HG02943 (cell line): ENCODE results near the gene PTPRT.

Experiments
- ATAC-seq: cut with Tn5 transposase; IDR thresholded peaks from one replicate; pipeline ENCODE4 v1.9.1; 2021; ENCODE audit warnings: mild to moderate bottlenecking, low read depth, moderate library complexity; ENCODE audit not compliant: unreplicated experiment

Gene PTPRT

GRCh38 chr20:42112161-42112560 lies 1077.5 kb downstream of the PTPRT start:
- no peak for ATAC-seq

DNA sequence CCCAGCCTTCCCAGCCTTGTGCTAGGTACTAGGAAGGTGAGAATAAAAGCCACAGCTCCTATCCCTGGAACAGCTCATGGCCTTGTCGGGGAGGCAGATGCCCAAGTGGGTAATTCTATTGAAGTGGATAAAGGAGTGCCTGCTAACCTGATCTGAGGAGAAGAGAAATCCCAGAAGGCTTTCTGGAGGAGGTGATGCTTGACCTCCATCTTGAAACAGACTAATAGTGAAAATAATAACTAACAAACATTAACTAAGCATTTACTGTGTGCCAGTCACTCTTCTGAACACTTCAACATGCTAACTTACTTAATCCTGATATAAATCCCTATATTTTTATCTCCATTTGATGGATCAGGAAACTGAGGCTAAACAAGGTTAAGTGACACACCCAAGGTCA lies 1078.4 kb downstream of the PTPRT start:
- no peak for ATAC-seq

- no peak for ATAC-seq
Observed at GRCh38 chr20:42110301-42110700, 1079.4 kb downstream of the PTPRT start.

DNA sequence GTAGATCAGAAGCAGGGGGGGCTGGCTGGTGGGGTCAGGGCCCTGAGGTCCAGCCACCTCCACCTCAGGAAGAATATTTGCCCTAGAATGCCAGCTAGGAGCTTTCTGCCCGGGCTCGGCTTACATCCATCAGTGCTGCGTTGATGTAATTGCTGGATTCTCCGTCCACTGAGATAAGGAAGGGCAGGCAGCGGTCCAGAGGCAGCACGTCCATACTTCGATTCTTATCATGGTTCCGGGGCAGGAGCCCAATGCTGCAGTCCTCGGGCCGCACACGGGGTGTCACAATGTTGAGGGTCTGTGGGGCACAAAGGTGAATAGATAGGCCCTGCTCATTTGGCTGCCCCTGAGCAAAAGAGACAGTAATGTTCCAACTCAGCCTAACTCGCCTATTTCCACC lies 1087.7 kb downstream of the PTPRT start:
- ATAC-seq = no peak

DNA sequence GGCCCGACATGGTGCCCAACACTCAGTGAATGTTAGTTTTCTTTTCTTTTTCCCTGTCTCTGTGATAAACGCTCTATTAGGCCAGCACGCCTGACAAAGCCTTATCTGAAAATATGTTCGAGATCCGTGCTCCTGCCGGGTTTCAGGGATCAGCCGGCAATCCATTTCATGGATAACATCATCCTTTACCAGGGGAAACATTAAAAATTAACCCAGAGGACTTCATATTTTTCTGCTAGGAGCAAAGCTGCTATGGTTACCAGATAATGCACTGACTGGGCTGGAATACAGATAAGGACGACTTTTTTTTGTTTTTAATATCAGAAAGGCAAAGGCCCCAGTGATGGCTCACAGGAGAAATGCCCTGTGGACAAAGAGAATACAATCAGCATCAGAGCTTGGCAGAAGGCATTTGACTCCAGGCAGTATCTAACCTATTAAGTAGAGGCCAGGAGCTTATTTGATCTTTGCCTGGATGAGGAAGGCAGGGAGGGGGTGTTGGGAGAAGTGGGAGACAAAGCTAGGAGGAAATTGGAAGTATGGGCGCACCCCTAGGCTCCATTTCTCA lies 1089.5 kb downstream of the PTPRT start:
- ATAC-seq = no peak

- no peak for ATAC-seq
Observed at GRCh38 chr20:42099101-42099500, 1090.6 kb downstream of the PTPRT start.

GRCh38 chr20:42098418-42098817 lies 1091.3 kb downstream of the PTPRT start:
- no peak for ATAC-seq

DNA sequence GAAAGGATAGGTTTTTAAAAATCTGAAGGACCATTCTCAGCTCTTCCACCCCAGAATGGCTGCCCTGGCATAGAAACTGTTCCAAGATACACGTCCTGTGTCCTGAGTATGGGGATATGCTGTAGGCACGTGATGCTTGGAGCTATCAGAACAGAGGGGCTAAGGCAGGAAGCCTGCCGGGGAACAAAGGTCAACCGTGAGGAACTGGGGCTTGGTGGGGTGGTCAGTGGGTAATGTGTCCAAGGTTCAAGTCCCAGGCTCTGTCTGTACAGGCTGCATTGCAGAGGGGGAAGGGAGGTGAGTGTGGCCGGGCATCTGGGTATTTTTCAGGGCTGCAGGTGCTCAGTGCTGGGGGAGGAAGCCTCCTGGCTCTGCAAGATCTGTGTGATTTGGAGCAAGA lies 1092.0 kb downstream of the PTPRT start:
- no peak for ATAC-seq

- no peak for ATAC-seq
Observed at GRCh38 chr20:42095221-42095620, 1094.5 kb downstream of the PTPRT start.

- ATAC-seq = no peak
Observed at GRCh38 chr20:42093542-42094440, 1095.9 kb downstream of the PTPRT start.

DNA sequence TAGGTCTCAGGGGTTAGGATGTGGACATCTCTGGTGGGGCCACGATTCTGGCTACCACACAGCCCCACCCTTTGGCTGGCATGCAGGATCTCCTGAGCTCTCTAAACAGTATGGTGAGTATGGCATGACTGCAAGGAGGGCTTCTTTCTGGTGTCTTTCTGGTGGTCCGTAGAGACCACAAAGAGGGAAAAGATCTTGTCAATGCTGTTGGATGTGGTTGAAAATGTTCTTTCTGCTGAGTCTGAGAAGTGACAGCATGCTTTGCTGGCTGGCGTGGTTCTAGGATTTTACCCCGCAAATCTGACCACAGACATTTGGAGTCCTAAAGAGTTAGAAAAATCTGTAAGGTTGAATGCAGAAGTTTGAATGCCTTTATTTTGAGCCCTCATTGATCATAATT lies 1096.7 kb downstream of the PTPRT start:
- no peak for ATAC-seq

DNA sequence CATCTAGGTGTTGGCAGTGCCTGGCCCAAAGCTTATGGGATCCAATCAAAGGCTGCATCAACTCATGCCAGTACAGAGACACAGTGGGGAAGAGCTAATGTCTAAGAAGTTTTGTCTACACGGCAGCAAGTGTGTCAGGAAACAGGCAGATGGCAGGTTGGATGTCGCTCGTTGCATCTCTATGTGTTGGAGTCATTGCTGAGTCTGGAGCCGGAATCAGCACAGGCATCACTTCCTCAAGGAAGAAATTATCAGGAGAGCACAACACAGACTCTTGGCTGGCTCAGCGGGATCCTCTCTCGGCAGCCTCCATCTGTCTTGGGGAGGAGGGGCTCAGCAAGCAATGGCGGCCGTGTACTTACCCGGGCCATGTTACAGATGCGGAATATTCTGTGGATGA lies 1104.3 kb downstream of the PTPRT start:
- ATAC-seq = no peak

GRCh38 chr20:42083280-42083679 lies 1106.4 kb downstream of the PTPRT start:
- ATAC-seq = no peak

- ATAC-seq = no peak
Observed at GRCh38 chr20:42082611-42083010, 1107.1 kb downstream of the PTPRT start.

GRCh38 chr20:42080956-42081355 lies 1108.8 kb downstream of the PTPRT start:
- no peak for ATAC-seq

- ATAC-seq = no peak
Observed at GRCh38 chr20:42074944-42075343, 1114.8 kb downstream of the PTPRT start.

DNA sequence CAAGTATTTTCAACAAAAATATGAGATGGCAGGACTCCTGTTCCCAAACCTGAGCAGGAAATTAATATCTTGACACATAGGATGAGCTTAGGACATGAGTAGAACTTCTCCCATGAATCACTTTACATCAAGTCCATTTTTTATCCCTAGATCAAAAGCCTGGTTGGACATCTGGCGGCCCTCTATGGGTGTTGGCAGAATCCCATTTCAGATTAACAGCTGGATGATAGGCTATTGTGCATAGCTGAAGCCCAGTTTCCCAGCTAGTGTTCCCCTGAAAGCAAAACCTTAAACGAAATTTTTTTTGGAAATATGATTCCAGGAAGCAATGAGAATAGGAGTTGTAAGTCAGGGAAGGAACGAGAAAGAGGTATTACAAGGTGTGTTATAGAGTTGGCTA lies 1122.1 kb downstream of the PTPRT start:
- ATAC-seq = no peak

DNA sequence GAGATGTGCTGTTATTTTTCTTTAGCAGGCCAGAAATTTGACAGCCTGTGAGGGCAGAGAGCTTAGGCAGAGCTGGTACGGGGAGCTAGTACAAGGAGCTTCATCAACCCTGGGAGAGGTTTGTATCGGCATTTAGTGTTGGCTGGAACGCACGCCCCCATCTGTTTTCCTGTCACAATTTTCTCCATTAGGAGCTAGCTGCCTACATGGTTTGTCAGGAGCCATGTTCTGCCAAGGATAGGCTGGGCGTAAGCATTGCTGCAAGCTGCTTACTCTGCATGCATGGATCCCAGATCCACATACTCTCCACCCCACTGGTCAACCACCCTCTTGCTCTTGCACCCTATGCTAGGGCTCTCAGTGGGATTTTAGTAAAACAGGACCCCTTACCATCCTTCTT lies 1122.5 kb downstream of the PTPRT start:
- ATAC-seq = no peak

DNA sequence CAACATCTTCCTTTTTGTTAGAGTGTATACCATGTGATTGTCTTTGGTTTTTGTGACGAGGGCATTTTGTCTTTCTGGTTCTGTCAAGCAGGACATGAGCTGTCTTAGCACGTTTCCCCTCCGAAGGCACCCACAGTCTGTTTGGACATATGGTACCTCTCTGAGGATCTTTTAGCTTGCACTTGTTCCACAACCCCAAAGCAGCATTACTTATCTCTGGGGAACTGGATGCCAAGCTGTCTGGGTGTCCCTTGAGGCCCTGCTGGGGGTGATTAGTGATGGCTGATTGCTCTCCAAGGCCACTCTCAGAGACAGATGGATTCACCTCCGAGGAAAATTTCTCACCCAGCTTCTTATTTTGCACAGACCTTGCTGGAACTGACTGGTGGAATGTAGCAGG lies 1126.6 kb downstream of the PTPRT start:
- no peak for ATAC-seq

DNA sequence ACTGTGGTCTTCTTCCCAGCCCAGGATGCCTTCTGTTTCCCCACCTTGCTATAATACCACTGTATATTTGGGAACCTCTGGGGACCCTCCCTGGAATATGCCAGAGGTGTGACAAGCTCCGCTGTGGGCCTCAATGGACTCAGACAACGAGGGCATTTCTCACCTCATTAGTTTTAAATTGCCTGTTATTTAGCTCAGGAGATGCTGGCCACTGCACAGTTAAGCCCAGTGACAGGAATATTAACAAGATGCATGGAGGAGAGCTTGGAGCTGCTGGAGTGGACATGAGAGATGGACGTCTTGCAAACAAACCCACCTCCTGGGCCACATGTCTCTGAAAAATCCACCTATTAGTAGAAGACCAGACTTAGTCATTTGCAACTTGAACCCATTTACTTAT lies 1136.4 kb downstream of the PTPRT start:
- ATAC-seq = no peak

DNA sequence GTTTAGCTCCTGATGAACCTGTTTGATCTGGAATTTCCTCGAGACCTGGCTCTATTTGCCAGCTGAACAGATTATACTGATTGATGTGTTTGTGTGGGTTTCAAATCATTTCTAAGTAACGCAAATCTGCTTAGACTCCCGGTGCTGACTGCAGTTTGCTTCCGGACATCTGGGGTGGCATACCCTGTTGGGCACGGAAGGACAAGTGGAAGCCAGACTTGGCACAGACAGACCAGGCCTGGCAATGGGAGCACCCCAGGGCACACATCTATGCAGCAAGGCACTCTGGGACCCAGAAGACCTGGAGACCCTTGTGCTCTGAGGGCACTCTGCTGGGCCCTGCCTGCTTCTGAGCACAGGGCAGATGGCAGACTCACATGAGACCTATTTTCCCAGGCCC lies 1137.8 kb downstream of the PTPRT start:
- ATAC-seq = no peak

GRCh38 chr20:42046371-42047085 lies 1143.2 kb downstream of the PTPRT start:
- ATAC-seq = no peak
